DMS 273 (cell line): Measurements from ENCODE around the gene UFC1.
A peak's percentile ranks its signal among the peaks of the same experiment; 100 is the strongest.

Source experiments
- DNase-seq: peaks from one replicate; lab custom pipeline; 2025; ENCODE audit not compliant: unreplicated experiment; lab: John Stamatoyannopoulos, UW

The UFC1 gene

DNA sequence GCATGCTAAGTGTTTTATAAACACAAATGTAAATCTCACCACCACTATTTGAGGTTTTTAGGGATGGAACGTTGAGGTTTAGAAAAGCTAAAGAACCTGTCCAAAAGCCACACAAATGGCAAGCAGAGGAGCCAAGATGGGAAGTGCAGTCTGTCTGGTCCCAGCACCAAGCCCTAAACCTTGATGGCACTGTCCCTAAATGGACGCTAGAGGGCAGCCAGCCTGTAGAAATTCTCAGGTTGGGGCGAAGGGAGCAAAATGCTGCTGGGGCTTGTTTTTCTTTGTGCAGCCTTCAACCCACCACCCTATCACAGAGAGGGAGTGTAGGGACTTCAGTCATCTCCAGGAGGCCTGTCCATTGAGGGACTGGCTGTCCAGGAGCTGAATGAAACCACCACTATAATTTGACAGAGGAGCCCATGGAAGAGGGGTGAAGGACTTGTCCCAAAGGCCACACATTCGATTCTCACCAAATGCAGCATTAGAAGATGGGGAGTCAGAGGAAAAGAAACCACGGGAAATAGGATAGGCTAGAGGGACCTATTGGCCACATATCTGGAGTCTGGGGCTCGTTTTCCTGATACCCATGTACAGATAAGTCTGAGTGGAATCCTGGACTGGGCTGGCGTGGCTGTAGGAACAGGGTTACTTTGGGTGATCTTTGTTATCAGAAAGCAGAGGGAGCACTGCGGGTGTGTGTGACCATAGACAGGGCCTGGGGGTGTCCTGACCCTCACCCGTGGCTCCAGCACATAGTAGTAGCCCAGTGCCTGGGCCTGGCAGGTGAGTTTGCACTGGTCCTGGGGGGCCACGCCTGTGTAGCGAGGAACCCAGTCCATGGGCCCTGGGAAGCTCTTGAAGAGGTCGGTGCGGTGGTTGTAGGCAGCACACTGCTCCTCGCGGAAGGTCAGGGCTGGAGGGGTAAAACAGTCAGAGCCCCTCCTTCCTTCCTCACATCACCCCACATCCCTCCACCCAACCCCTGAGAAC is 39.0 kb downstream of the UFC1 start:
- peak; percentile 90 for DNase-seq

GRCh38 chr1:161193561-161194235 is 39.9 kb downstream of the UFC1 start:
- no peak for DNase-seq

GRCh38 chr1:161195171-161195570 is 41.4 kb downstream of the UFC1 start:
- DNase-seq = no peak

- no peak for DNase-seq
These were observed 42.3 kb downstream of the UFC1 start for GRCh38 chr1:161196111-161196510.

DNA sequence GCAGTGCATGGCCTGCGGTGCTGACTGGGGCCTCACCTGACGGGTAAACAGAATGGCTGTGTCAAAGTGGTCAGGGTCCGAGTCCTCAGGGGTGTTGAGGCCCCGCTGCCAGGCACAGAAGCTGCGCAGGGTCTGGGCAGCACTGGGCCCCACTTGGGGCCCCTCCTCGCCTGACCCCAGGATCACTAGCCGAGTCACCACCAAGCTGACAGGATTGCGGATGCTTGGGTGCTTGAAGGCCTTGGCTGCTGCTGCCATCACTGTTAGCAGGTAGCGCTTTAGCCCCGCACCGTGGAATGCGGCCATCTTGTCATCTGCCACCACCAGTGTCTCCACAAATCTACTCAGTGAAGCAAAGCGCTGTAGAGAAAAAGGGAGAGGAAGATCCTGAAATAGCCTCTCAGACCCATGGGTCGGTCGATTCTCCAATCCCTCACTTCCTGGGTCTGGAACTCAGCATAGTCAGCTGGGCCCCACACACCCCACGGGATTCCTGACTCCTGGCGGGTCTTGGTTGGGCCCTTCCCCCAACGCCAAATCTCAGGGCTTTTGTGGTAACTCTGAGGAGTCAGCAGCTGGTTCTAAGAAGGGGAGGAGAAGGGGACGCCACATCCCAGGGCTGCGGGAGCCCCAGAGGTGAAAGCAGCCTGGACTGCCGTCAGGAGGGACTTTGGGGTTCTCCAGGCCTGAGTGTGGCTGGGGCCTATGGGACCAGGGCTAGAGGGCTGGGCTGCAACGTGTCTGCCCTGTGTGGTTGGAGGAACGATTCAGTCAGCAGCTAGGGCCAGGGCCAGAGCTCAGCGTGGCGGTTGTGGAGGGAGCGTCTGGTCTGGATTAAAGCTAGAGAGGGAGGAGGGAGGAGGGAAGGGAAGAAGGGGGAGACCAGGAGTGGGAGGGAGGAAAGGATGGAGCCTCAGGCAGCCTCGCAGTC is 43.0 kb downstream of the UFC1 start:
- peak; percentile 21 for DNase-seq

DNA sequence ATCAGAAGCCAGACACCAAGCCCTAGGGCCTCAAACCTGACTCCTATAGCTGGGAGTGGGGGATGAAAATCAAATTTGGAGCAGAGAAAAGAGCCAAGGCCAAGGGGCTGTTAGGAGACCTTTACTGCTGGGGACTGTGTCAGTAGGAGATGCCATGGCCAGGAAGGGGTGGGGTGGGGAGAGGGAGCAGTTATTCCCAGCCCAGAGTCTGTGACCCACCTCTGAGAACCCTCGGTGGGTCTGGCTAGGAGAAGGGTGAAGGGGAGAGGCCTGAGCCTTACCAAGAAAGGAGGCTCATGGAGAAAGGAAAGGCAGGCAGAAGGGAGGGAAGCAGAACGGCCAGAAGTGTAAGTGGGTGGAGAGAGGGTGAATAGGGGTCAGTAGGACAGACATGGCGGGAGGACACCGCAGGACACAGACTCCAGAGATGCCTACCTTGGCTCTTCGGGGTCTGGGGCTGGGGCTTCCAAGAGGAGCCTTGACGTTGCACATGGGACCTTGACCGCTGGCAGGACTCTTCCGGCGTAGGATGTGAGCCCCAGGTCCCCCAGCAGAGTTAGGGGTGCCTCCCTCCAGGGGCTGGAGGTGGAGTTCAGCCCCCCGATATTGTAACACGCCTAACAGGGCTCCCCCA is 43.9 kb downstream of the UFC1 start:
- no peak for DNase-seq

- DNase-seq = peak; percentile 79
These were observed 44.6 kb downstream of the UFC1 start for GRCh38 chr1:161198194-161198896.

DNA sequence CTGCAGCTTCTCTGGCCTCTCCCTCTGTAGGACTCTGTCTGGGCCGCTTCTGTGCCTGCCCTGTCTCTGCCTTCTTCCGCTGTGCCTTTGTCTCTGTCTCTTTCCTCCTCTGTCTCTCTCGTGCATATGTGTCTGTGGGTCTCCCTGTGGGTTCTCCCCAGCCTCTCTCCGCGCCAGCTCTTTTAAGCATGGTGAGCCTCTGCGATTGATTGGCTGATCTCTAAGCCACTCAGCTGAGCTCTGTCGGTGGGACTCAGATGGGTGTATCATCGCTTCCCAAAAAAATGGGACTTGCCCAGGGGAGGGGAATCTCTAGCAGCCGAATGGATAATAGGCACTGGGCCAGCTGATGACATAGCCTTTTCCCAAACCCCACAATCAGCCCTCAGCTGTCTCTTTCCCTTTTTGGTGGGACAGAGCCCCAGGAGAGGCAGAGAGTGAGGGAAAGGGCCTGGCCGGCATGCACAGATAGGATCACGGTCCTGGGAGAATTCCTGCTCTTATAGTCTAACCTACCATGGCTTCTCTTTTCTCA is 45.2 kb downstream of the UFC1 start, which contains the start of gene ADAMTS4:
TSS of gene ADAMTS4 (minus strand) at position 158 of the 535 bp plus-strand sequence. CDS start 427 bp downstream, outside the sequence.
- DNase-seq = peak; percentile 84

DNA sequence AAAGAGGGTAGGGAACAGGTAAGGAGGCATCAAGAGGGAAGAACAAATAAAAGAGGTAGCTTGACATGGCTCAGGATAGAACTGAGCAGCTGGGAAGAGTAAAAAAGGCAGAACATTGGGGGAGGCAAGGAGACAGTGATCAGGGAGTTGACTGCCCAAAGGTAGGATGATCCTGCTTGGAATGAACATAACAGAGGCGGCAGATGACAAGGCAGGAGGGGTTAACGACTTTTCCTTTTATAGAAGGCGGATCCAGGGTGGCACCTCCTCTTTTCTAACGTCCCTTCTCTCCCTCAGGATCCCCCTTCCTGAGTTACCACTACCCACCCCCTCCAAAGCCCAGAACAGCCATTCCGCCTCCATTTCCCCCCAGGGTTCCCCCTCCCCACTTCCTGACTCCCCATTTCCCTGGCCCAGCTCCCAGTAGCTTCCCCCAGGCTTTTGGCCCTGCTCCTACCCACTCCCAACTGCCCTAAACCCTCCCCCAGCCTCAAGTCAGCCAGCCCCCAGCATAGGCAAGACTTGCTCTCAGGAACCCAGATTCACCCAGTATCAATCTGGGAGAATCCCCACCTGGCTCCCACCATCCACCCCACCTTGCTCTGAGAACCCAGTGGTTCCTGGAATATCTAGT is 45.8 kb downstream of the UFC1 start:
- DNase-seq = no peak

- DNase-seq = no peak
These were observed 46.7 kb downstream of the UFC1 start for GRCh38 chr1:161200421-161200991.

DNA sequence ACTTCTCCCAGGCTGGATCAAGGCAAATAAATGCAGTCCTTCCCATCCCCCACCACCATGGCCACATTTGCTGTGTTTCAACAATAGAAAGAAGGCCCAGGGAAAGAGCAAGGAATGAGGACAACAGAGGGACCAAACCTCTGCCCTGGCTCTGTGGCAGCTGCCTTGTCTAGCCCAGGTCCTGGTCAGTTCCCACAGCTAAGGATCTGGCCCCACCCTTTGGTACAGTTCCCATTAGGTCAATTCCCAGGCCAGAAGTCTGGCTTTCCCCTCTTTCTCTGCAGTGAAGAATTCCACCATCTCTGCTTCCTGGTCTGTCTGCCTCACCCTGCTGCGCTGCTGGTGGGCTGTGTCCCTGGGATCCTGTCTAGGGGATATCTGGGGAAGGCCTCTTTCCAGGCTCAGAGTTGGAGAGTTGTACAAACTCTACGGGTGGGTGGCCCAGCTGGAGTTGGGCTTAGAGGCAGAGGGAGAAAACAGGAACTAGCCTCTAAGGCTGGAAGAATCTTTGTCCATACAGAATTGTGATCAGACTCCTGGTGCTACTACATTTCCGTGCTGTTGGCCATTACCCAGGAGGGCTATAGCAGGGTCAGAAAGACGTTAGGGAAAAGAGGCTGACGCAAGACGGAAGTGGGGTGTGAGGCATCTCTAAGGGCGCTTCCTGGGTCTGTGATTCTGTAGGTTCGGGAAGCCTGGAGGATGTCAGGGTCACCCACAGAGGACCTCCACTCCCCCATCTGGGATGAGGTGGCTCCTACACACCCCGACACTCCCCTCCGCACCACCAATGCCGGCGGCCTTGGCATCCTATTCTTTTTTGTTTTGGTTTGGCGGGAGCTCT is 47.4 kb downstream of the UFC1 start:
- peak; percentile 33 for DNase-seq

DNA sequence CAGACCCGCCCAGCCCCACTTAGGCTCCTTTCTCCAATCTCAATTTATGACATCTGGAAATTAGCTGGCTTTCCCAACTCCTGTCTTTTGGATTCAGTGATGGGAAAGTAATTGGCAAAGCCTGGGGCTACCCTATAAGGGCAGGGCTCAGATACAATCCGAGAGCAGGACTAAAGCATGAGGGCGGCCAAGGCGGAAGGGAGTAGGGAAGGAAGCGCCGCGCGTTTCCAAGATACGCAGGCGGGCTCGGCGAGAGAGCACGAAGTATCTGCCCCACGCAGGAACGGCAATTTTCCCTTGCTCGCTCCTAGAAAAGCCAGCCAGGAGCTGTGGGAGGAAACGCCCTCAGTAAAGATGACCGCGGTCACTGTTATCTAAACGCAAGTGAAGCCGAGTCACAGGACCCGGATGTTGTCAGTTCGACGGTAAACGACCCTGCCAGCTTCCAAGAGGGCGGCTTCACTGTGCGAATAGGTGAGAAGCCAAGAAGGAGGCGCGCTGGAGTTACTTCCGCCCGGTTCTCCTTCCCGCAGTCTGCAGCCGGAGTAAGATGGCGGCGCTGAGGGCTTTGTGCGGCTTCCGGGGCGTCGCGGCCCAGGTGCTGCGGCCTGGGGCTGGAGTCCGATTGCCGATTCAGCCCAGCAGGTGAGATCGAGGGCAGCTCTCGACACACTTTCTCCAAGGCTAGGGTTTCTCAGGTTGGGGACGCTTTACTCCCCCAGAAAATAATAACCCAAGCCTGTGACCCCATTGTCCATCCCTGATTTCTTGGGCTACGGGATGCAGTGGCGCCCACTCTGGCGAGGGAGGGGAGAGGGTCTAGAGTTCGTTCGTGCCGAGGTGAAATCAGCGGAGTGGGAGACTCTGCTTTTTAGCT is 48.3 kb downstream of the UFC1 start, which contains the start of gene NDUFS2:
TSS of gene NDUFS2 (plus strand) at position 532 of the 877 bp plus-strand sequence. CDS start at position 551, 19 bp downstream.
- peak; percentile 100 for DNase-seq

DNA sequence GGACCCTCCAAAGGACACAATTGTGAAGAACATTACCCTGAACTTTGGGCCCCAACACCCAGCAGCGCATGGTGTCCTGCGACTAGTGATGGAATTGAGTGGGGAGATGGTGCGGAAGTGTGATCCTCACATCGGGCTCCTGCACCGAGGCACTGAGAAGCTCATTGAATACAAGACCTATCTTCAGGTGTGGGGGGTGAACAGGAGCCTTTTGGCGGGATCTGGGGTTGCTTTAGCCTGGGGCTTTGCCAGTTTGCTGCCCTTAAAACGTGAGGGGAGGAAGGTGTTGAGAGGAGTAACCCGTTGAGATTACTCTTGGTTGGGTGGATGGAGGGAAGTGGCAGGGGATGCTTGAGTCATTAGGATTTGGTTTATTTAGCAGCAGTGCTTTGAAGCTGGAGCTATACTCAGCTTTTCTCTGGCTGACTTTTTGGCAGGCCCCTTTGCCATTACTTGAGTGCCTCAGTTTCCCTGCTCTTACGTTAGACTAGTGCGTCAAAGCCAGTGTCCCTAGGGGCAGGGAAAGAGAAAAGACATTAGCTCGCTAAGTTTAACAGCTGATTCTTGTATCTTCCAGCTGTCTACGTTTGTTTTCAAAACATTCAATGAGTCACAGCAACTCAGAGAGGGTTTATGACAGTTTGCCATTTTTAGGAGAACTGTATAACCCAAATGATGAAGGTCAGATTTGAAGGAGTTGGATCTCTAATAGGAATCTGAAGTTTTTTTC is 52.8 kb downstream of the UFC1 start:
- DNase-seq = no peak

DNA sequence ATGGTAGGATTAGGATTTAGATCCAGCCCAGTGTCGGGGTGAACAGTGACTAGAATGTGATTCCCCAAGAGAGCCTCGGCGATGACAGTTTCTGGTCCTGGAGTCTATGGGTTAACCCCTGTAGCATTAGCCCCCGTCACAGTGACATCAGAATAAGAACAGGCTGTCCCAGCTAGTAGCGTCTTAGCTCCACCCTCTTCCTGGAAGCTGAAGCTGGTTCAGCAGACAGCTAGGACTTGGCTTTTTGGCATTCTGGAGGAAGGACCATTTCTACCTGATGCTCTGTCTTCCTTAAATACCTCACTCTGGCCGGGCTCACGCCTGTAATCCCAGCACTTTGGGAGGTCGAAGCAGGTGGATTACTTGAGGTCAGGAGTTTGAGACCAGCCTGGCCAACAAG is 53.4 kb downstream of the UFC1 start:
- DNase-seq = no peak
